ENCODE results near the gene SORD.
"Not testable (repeated sequence)": the region's sequence is repeated elsewhere in the genome, so short reads cannot be mapped to it uniquely, and the experiment has no call there.

SORD gene

GRCh38 chr15:45064386-45064785 lies 41.4 kb downstream of the SORD start:
- DNase-seq: no peak

GRCh38 chr15:45069942-45070360 lies 47.0 kb downstream of the SORD start:
- DNase-seq: not testable (repeated sequence)

GRCh38 chr15:45073602-45074001 lies 50.6 kb downstream of the SORD start:
- not testable (repeated sequence) for DNase-seq

- DNase-seq: not testable (repeated sequence)
Measured at GRCh38 chr15:45075440-45076320, 52.7 kb downstream of the SORD start.

- DNase-seq: not testable (repeated sequence)
Measured at GRCh38 chr15:45077391-45077790, 54.4 kb downstream of the SORD start.

GRCh38 chr15:45079201-45079600 lies 56.2 kb downstream of the SORD start:
- not testable (repeated sequence) for DNase-seq

- DNase-seq: not testable (repeated sequence)
Measured at GRCh38 chr15:45079628-45080246, 56.7 kb downstream of the SORD start.

GRCh38 chr15:45080593-45080992 lies 57.6 kb downstream of the SORD start:
- peak in 1 of 14 donors; percentile 45 for DNase-seq

GRCh38 chr15:45082412-45082811 lies 59.4 kb downstream of the SORD start:
- not testable (repeated sequence) for DNase-seq

GRCh38 chr15:45083223-45083622 lies 60.2 kb downstream of the SORD start:
- DNase-seq: no peak

GRCh38 chr15:45084163-45084562 lies 61.2 kb downstream of the SORD start:
- no peak for DNase-seq

- no peak for DNase-seq
Measured at GRCh38 chr15:45087513-45087912, 64.5 kb downstream of the SORD start.

- no peak for DNase-seq
Measured at GRCh38 chr15:45088801-45089711, 66.1 kb downstream of the SORD start.

GRCh38 chr15:45089712-45090373 lies 66.8 kb downstream of the SORD start:
- DNase-seq: no peak

GRCh38 chr15:45091161-45091560 lies 68.2 kb downstream of the SORD start:
- DNase-seq: no peak

GRCh38 chr15:45091576-45091975 lies 68.6 kb downstream of the SORD start:
- no peak for DNase-seq

- no peak for DNase-seq
Measured at GRCh38 chr15:45093013-45093412, 70.0 kb downstream of the SORD start.

GRCh38 chr15:45093622-45094357 lies 70.8 kb downstream of the SORD start:
- DNase-seq: no peak

GRCh38 chr15:45094358-45094730 lies 71.3 kb downstream of the SORD start:
- DNase-seq: no peak

- no peak for DNase-seq
Measured at GRCh38 chr15:45095661-45096060, 72.7 kb downstream of the SORD start.

- DNase-seq: no peak
Measured at GRCh38 chr15:45097466-45097865, 74.5 kb downstream of the SORD start.

Data from C1 segment of cervical spinal cord (tissue), 14 donors.